SK-N-SH (cell line): Measurements from ENCODE around the gene HMGCS1.

Source experiments
- ELF1 ChIP-seq: IDR thresholded peaks from 2 replicates; pipeline ENCODE4 v1.4.0; 2012
- EZH2phosphoT487 ChIP-seq: fragments of 200-600 bp; sonication (generic); IDR thresholded peaks from 2 replicates; pipeline ENCODE4 v1.6.1; 2017; ENCODE audit warnings: low read depth, mixed run types, mild to moderate bottlenecking, antibody characterized with exemption, moderate library complexity, borderline replicate concordance
- FOXJ3 ChIP-seq: sonication (generic); formaldehyde crosslinking; IDR thresholded peaks from 2 replicates; pipeline ENCODE4 v1.5.1; 2020; ENCODE audit warnings: mild to moderate bottlenecking, missing genetic modification reagents
- GABPA ChIP-seq: IDR thresholded peaks from 2 replicates; pipeline ENCODE4 v1.4.0; 2012; ENCODE audit warnings: low read depth, mild to moderate bottlenecking
- GATA2 ChIP-seq: sonication (generic); formaldehyde crosslinking; IDR thresholded peaks from 2 replicates; pipeline ENCODE4 v1.5.0; 2020; ENCODE audit warnings: mild to moderate bottlenecking, missing genetic modification reagents
- POLR2AphosphoS5 ChIP-seq: IDR thresholded peaks from 2 replicates; pipeline ENCODE4 v1.6.1; 2012; ENCODE audit warnings: low read depth, low read length
- RXRA ChIP-seq: IDR thresholded peaks from 2 replicates; pipeline ENCODE4 v1.4.0; 2012; ENCODE audit warnings: low read depth, mild to moderate bottlenecking, borderline replicate concordance
- TF ChIP-seq, protein P1 (sequence below): fragments of 200-600 bp; sonication (generic); IDR thresholded peaks from 2 replicates; pipeline ENCODE4 v1.6.1; 2017; ENCODE audit warnings: antibody characterized with exemption, mild to moderate bottlenecking, moderate library complexity
- TF ChIP-seq, protein P2 (sequence below): IDR thresholded peaks from 2 replicates; pipeline ENCODE4 v1.4.0; 2012; ENCODE audit warnings: low read depth

DNA sequence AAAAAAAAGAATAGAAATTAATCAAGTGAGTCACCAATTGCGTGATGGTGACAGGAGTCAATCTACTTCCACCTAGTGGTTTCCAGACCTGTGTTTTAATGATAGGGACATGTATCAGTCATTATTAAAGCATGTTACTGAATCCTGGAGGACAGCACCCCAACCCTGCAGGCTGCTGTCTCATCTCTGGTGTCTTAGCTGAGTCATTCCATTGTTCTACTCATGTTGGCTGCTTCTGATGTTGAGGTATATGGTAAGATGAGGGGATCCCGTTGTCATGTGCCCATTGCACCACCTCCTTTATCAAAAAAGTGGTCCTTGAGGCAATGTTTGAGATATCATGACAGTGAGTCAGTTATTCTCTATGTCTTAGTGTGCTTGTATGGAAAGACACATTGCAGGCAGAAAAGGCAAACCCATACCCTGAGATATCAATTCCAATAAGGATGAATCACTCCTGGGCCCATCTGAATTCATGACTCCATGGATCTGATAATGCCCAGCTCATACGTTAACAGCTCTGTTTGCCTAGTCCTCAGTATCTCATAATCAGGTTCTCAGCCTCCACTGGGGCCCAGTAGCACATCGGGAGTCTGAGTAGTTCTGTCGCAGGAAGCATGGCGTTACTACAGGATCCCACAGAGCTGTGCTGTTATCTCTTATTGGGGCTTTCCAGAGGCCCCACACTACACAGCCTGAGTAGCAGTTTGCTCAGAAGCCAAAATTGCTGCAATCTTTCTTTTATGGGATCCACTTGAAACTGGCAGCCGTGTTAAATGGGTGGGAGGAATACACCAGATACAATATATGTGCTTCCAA is 31.2 kb downstream of the HMGCS1 start:
- no peak for TF ChIP-seq POLR2AphosphoS5
- TF ChIP-seq ELF1 = no peak
- no peak for TF ChIP-seq EZH2phosphoT487
- TF ChIP-seq, protein P1, sequence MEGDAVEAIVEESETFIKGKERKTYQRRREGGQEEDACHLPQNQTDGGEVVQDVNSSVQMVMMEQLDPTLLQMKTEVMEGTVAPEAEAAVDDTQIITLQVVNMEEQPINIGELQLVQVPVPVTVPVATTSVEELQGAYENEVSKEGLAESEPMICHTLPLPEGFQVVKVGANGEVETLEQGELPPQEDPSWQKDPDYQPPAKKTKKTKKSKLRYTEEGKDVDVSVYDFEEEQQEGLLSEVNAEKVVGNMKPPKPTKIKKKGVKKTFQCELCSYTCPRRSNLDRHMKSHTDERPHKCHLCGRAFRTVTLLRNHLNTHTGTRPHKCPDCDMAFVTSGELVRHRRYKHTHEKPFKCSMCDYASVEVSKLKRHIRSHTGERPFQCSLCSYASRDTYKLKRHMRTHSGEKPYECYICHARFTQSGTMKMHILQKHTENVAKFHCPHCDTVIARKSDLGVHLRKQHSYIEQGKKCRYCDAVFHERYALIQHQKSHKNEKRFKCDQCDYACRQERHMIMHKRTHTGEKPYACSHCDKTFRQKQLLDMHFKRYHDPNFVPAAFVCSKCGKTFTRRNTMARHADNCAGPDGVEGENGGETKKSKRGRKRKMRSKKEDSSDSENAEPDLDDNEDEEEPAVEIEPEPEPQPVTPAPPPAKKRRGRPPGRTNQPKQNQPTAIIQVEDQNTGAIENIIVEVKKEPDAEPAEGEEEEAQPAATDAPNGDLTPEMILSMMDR = no peak
- no peak for TF ChIP-seq RXRA
- TF ChIP-seq GATA2 (CRISPR knock-in tag) = no peak
- no peak for TF ChIP-seq FOXJ3
- no peak for TF ChIP-seq GABPA
- TF ChIP-seq, protein P2, sequence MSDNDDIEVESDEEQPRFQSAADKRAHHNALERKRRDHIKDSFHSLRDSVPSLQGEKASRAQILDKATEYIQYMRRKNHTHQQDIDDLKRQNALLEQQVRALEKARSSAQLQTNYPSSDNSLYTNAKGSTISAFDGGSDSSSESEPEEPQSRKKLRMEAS = no peak
